ENCODE measurements around the gene MRPS34.

DNA sequence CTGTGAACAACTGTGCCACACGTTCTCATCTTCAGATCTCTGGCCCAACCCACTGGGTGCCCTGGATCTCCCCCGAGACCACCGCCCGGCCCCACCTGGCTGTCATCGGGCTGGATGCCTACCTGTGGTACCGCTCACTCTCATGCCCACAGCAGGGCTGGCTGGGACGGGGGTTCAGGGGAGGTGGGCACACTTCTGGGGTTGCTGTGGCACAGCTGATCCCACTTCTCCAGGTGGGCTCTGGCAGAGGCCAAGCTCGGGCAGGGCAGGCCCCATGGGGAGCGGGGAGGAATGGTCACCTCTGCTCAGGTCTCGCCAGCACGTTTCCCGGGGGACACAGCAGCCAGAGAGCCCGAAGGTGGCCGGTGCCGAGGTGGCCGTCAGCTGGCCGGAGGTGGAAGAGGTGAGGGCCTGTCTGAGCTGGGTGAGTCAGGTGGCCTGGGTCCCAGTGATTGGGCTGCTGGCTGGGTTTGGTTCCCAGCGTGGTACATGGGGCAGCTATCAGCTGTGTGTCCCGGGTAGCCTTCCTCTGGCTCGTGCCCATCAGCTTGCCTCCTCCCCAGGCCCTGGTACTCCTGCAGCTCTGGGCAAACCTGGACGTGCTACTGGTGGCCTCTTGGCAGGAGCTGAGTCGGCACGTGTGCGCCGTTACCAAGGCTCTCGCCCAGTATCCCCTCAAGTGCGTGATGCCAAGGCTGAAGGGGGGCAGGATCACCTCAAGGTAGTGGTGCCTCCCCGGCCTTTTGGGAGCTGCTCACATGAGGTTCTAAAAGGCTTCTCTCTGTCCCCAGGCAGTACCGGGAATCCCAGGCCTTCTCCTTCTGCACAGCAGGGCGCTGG lies 2.3 kb upstream of the MRPS34 start:
- TF ChIP-seq, protein P1, sequence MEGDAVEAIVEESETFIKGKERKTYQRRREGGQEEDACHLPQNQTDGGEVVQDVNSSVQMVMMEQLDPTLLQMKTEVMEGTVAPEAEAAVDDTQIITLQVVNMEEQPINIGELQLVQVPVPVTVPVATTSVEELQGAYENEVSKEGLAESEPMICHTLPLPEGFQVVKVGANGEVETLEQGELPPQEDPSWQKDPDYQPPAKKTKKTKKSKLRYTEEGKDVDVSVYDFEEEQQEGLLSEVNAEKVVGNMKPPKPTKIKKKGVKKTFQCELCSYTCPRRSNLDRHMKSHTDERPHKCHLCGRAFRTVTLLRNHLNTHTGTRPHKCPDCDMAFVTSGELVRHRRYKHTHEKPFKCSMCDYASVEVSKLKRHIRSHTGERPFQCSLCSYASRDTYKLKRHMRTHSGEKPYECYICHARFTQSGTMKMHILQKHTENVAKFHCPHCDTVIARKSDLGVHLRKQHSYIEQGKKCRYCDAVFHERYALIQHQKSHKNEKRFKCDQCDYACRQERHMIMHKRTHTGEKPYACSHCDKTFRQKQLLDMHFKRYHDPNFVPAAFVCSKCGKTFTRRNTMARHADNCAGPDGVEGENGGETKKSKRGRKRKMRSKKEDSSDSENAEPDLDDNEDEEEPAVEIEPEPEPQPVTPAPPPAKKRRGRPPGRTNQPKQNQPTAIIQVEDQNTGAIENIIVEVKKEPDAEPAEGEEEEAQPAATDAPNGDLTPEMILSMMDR (IDR thresholded peaks at IDR 0.05; ENCODE audit: poor library complexity): no peak
- TF ChIP-seq EZH2 (IDR thresholded peaks at IDR 0.05; ENCODE audit: borderline replicate concordance): no peak
- no peak for TF ChIP-seq EZH2phosphoT487 (IDR thresholded peaks at IDR 0.05; ENCODE audit: low read depth, severe bottlenecking, unreplicated experiment)

Data from hepatocyte (in vitro differentiated cells).